WTC11 (cell line): ENCODE data around the gene ARHGAP10. TPM values are rescaled to one million over a fixed set of nuclear protein-coding genes. Genes with fewer than 3 reads are reported as not detected.

Source experiments
- ATAC-seq: fragments of 200-7000 bp; cut with Tn5 transposase; 2 replicates; pipeline ENCODE4 v1.10.0; 2021; ENCODE audit warnings: mild to moderate bottlenecking, moderate library complexity
- CTCF ChIA-PET: fragments of 300-600 bp; sonication (Branson Sonifier 250); formaldehyde crosslinking; loops from one replicate; lab custom pipeline; 2021; ENCODE audit warnings: antibody characterized with exemption; lab: Charles Lee
- POLR2A ChIA-PET: fragments of 350-600 bp; sonication (Branson Sonifier 250); formaldehyde crosslinking; loops from one replicate; lab custom pipeline; 2021; ENCODE audit warnings: antibody characterized with exemption; lab: Charles Lee
- DNase-seq: peaks from one replicate; pipeline ENCODE4 v3.0.0; 2021; ENCODE audit warnings: low spot score
- H3K27ac Mint-ChIP-seq: 2 replicates; pipeline ENCODE4 v1.8.0; 2021; ENCODE audit warnings: mixed read lengths
- H3K27me3 Mint-ChIP-seq: 2 replicates; pipeline ENCODE4 v1.8.0; 2021; ENCODE audit warnings: low read depth, mild to moderate bottlenecking, moderate library complexity, mixed read lengths
- H3K36me3 Mint-ChIP-seq: 2 replicates; pipeline ENCODE4 v1.8.0; 2021; ENCODE audit warnings: mixed read lengths
- H3K4me1 Mint-ChIP-seq: 2 replicates; pipeline ENCODE4 v1.8.0; 2022; ENCODE audit warnings: mixed read lengths
- H3K4me3 Mint-ChIP-seq: 2 replicates; pipeline ENCODE4 v1.8.0; 2021; ENCODE audit warnings: mild to moderate bottlenecking, moderate library complexity, mixed read lengths
- H3K9me3 Mint-ChIP-seq: 2 replicates; pipeline ENCODE4 v1.8.0; 2021; ENCODE audit warnings: mixed read lengths
- ELF4 ChIP-seq: sonication (generic); formaldehyde crosslinking; IDR thresholded peaks from 2 replicates; pipeline ENCODE4 v1.8.1; 2022; ENCODE audit warnings: low read depth, mild to moderate bottlenecking, moderate library complexity, missing genetic modification reagents
- JAZF1 ChIP-seq: fragments of 250-450 bp; sonication (Bioruptor Pico); IDR thresholded peaks from 2 replicates; pipeline ENCODE4 v1.9.0; 2021; ENCODE audit warnings: moderate library complexity, mild to moderate bottlenecking, inconsistent platforms
- NFYB ChIP-seq: sonication (generic); formaldehyde crosslinking; conservative IDR thresholded peaks from 2 replicates; pipeline ENCODE4 v1.8.0; 2022; ENCODE audit warnings: low read depth, missing genetic modification reagents
- NR2C2 ChIP-seq: sonication (generic); formaldehyde crosslinking; IDR thresholded peaks from 2 replicates; pipeline ENCODE4 v1.8.0; 2022; ENCODE audit warnings: mild to moderate bottlenecking, missing genetic modification reagents
- PRDM15 ChIP-seq: sonication (generic); formaldehyde crosslinking; IDR thresholded peaks from 2 replicates; pipeline ENCODE4 v1.8.0; 2022; ENCODE audit warnings: missing genetic modification reagents
- RORB ChIP-seq: fragments of 250-450 bp; sonication (Bioruptor Pico); IDR thresholded peaks from 2 replicates; pipeline ENCODE4 v1.9.0; 2021; ENCODE audit warnings: mild to moderate bottlenecking
- SP1 ChIP-seq: sonication (generic); formaldehyde crosslinking; conservative IDR thresholded peaks from 2 replicates; pipeline ENCODE4 v1.8.1; 2022; ENCODE audit warnings: missing genetic modification reagents
- TCF7 ChIP-seq: sonication (generic); formaldehyde crosslinking; IDR thresholded peaks from 2 replicates; pipeline ENCODE4 v1.8.0; 2022; ENCODE audit warnings: mild to moderate bottlenecking, low read depth, missing genetic modification reagents, moderate library complexity
- ZNF263 ChIP-seq: sonication (generic); formaldehyde crosslinking; IDR thresholded peaks from 2 replicates; pipeline ENCODE4 v1.8.1; 2022; ENCODE audit warnings: low read depth, mild to moderate bottlenecking, moderate library complexity, missing genetic modification reagents
- ZNF512 ChIP-seq: sonication (generic); formaldehyde crosslinking; IDR thresholded peaks from 2 replicates; pipeline ENCODE4 v1.8.1; 2022; ENCODE audit warnings: missing genetic modification reagents, borderline replicate concordance
- total RNA-seq: library from RNA; stranded (reverse); gene quantifications from 3 replicates; pipeline ENCODE4 v1.2.3, GENCODE V29; 2021
- TF ChIP-seq, protein P1 (sequence below): sonication (generic); formaldehyde crosslinking; IDR thresholded peaks from 2 replicates; pipeline ENCODE4 v1.8.1; 2023; ENCODE audit warnings: mild to moderate bottlenecking, missing genetic modification reagents, borderline replicate concordance
- TF ChIP-seq, protein P2 (sequence below): fragments of 250-450 bp; sonication (Bioruptor Pico); IDR thresholded peaks from 2 replicates; pipeline ENCODE4 v1.9.0; 2021; ENCODE audit warnings: mild to moderate bottlenecking, borderline replicate concordance
- TF ChIP-seq, protein P3 (sequence below): sonication (generic); formaldehyde crosslinking; IDR thresholded peaks from 2 replicates; pipeline ENCODE4 v1.8.0; 2022; ENCODE audit warnings: mild to moderate bottlenecking, missing genetic modification reagents
- TF ChIP-seq, protein P4 (sequence below): sonication (generic); formaldehyde crosslinking; IDR thresholded peaks from 2 replicates; pipeline ENCODE4 v1.8.1; 2023; ENCODE audit warnings: mild to moderate bottlenecking, missing genetic modification reagents, moderate library complexity

The ARHGAP10 gene
- total RNA-seq, 1 experiment from 2014 or later: 9.6 TPM

- TF ChIP-seq ELF4 (CRISPR knock-in tag) (no peak), TCF7 (CRISPR knock-in tag) (no peak), NR2C2 (CRISPR knock-in tag) (no peak), NFYB (no peak)
- TF ChIP-seq, all 79 proteins: peak for 0
Observed at GRCh38 chr4:148118179-148118578, 386.3 kb downstream of the ARHGAP10 start (continued).

DNA sequence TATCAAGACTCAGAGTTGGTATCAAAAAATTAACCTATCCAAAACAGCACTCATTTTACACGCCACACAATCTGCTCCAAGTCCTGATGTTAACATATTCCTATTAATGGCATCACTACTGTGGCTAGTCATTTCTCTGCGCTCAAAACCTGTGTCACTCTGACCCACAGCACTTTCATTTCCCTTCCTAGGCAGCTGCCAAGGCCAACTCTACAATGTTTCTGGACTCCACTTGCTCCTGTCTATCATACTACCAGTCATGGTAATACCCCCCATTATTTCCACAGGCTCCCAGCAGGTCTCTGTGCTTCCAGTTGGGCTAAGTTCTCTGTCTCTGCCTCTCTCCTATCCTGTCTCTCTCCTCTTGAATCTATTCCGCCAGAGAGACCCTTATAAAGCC is 386.7 kb downstream of the ARHGAP10 start:
- peaks cover 20% of the 10 kb centered on the region for H3K36me3 Mint-ChIP-seq
- no peak overlapping the region for H3K27ac Mint-ChIP-seq
- peaks cover 35% of the 10 kb centered on the region for H3K9me3 Mint-ChIP-seq
- H3K27me3 Mint-ChIP-seq: peaks cover 14% of the 10 kb centered on the region
- H3K4me3 Mint-ChIP-seq: no peak overlapping the region
- no peak for ATAC-seq
- peaks cover 30% of the 10 kb centered on the region for H3K4me1 Mint-ChIP-seq
- ChIA-PET CTCF (no interaction called here), POLR2A (no interaction called here)
- TF ChIP-seq, protein P1, sequence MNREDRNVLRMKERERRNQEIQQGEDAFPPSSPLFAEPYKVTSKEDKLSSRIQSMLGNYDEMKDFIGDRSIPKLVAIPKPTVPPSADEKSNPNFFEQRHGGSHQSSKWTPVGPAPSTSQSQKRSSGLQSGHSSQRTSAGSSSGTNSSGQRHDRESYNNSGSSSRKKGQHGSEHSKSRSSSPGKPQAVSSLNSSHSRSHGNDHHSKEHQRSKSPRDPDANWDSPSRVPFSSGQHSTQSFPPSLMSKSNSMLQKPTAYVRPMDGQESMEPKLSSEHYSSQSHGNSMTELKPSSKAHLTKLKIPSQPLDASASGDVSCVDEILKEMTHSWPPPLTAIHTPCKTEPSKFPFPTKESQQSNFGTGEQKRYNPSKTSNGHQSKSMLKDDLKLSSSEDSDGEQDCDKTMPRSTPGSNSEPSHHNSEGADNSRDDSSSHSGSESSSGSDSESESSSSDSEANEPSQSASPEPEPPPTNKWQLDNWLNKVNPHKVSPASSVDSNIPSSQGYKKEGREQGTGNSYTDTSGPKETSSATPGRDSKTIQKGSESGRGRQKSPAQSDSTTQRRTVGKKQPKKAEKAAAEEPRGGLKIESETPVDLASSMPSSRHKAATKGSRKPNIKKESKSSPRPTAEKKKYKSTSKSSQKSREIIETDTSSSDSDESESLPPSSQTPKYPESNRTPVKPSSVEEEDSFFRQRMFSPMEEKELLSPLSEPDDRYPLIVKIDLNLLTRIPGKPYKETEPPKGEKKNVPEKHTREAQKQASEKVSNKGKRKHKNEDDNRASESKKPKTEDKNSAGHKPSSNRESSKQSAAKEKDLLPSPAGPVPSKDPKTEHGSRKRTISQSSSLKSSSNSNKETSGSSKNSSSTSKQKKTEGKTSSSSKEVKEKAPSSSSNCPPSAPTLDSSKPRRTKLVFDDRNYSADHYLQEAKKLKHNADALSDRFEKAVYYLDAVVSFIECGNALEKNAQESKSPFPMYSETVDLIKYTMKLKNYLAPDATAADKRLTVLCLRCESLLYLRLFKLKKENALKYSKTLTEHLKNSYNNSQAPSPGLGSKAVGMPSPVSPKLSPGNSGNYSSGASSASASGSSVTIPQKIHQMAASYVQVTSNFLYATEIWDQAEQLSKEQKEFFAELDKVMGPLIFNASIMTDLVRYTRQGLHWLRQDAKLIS (CRISPR knock-in tag): no peak
- TF ChIP-seq, protein P2, sequence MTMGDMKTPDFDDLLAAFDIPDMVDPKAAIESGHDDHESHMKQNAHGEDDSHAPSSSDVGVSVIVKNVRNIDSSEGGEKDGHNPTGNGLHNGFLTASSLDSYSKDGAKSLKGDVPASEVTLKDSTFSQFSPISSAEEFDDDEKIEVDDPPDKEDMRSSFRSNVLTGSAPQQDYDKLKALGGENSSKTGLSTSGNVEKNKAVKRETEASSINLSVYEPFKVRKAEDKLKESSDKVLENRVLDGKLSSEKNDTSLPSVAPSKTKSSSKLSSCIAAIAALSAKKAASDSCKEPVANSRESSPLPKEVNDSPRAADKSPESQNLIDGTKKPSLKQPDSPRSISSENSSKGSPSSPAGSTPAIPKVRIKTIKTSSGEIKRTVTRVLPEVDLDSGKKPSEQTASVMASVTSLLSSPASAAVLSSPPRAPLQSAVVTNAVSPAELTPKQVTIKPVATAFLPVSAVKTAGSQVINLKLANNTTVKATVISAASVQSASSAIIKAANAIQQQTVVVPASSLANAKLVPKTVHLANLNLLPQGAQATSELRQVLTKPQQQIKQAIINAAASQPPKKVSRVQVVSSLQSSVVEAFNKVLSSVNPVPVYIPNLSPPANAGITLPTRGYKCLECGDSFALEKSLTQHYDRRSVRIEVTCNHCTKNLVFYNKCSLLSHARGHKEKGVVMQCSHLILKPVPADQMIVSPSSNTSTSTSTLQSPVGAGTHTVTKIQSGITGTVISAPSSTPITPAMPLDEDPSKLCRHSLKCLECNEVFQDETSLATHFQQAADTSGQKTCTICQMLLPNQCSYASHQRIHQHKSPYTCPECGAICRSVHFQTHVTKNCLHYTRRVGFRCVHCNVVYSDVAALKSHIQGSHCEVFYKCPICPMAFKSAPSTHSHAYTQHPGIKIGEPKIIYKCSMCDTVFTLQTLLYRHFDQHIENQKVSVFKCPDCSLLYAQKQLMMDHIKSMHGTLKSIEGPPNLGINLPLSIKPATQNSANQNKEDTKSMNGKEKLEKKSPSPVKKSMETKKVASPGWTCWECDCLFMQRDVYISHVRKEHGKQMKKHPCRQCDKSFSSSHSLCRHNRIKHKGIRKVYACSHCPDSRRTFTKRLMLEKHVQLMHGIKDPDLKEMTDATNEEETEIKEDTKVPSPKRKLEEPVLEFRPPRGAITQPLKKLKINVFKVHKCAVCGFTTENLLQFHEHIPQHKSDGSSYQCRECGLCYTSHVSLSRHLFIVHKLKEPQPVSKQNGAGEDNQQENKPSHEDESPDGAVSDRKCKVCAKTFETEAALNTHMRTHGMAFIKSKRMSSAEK (CRISPR knock-in tag): no peak
- TF ChIP-seq, protein P3, sequence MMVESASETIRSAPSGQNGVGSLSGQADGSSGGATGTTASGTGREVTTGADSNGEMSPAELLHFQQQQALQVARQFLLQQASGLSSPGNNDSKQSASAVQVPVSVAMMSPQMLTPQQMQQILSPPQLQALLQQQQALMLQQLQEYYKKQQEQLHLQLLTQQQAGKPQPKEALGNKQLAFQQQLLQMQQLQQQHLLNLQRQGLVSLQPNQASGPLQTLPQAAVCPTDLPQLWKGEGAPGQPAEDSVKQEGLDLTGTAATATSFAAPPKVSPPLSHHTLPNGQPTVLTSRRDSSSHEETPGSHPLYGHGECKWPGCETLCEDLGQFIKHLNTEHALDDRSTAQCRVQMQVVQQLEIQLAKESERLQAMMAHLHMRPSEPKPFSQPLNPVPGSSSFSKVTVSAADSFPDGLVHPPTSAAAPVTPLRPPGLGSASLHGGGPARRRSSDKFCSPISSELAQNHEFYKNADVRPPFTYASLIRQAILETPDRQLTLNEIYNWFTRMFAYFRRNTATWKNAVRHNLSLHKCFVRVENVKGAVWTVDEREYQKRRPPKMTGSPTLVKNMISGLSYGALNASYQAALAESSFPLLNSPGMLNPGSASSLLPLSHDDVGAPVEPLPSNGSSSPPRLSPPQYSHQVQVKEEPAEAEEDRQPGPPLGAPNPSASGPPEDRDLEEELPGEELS: no peak
- no peak for TF ChIP-seq NFYB
- TF ChIP-seq PRDM15 (CRISPR knock-in tag): no peak
- TF ChIP-seq JAZF1: no peak
- no peak for TF ChIP-seq ZNF263 (CRISPR knock-in tag)
- TF ChIP-seq SP1 (CRISPR knock-in tag): no peak
- TF ChIP-seq ZNF512 (CRISPR knock-in tag): no peak
- TF ChIP-seq, protein P4, sequence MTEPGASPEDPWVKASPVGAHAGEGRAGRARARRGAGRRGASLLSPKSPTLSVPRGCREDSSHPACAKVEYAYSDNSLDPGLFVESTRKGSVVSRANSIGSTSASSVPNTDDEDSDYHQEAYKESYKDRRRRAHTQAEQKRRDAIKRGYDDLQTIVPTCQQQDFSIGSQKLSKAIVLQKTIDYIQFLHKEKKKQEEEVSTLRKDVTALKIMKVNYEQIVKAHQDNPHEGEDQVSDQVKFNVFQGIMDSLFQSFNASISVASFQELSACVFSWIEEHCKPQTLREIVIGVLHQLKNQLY: no peak
- TF ChIP-seq RORB (CRISPR knock-in tag): no peak
- no peak for DNase-seq
